ENCODE results near the gene YARS2.

Gene YARS2

DNA sequence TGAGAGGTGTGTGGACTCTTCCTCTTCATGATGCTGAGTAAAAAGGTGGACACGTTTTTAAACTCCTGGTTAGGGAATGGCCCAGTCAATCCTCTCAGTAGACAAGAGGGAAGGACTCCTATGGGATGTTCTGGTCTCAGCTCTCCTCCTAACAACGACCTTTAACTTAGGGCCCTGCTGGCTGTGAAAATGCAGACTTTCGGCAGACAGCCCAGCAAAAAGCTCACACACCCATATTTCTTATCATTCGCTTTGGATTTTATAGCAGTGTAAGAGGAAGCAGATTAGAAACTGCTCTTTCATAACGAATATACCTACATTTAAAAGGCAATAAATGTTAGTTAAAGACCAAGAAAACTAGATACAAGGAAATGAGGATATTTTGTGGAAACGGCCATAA lies 18.0 kb upstream of the YARS2 start:
- TF ChIP-seq, protein P1, sequence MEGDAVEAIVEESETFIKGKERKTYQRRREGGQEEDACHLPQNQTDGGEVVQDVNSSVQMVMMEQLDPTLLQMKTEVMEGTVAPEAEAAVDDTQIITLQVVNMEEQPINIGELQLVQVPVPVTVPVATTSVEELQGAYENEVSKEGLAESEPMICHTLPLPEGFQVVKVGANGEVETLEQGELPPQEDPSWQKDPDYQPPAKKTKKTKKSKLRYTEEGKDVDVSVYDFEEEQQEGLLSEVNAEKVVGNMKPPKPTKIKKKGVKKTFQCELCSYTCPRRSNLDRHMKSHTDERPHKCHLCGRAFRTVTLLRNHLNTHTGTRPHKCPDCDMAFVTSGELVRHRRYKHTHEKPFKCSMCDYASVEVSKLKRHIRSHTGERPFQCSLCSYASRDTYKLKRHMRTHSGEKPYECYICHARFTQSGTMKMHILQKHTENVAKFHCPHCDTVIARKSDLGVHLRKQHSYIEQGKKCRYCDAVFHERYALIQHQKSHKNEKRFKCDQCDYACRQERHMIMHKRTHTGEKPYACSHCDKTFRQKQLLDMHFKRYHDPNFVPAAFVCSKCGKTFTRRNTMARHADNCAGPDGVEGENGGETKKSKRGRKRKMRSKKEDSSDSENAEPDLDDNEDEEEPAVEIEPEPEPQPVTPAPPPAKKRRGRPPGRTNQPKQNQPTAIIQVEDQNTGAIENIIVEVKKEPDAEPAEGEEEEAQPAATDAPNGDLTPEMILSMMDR (IDR thresholded peaks at IDR 0.05; ENCODE audit: low read depth, low read length) = no peak
- no peak for DNase-seq (ENCODE audit: low read depth, low spot score)
- no peak overlapping the region for H3K4me3 ChIP-seq (ENCODE audit: low read depth, low read length)
- in situ Hi-C loops (cut with HindIII; ENCODE audit: low sequenced_read_pairs) = no loop called here

DNA sequence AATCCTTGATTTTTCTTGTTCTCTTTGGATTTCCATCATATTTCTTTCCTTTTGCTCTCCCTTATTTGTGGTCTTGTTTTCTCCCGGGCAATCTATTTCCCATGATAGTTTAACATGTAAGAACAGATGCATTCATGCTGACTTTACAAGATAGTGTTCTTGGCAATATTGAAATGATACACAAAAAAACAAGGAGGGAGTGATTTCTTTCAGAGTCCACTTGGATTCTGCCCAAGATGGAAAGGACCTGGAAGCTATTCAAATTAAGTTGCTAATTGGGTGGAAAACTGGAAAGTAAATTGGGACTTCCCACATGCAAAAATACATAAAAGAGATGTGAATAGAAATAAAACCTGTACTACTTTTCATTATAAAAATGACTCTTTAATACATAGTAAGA lies 14.4 kb upstream of the YARS2 start:
- in situ Hi-C loops (cut with HindIII; ENCODE audit: low sequenced_read_pairs) = no loop called here
- DNase-seq (ENCODE audit: low read depth, low spot score) = no peak
- TF ChIP-seq, protein P1 (IDR thresholded peaks at IDR 0.05; ENCODE audit: low read depth, low read length) = no peak
- H3K4me3 ChIP-seq (ENCODE audit: low read depth, low read length) = no peak overlapping the region

DNA sequence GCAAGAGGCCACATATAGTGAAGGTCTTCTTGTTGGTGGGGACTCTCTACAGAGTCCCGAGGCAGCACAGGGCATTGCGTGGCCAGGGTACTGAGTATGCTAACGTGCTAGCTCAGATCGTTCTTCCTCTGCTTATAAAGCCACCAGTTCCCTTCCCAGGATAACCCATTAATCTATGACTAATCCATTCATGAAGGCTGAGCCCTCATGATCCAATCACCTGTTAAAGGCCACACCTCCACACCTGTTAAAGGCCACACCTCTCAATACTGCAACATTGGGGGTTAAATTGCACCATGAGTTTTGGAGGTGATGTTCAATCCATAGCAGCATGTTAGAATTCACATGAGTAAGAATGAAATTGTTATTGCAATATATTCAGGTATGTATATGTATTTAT lies 12.8 kb upstream of the YARS2 start:
- TF ChIP-seq, protein P1 (IDR thresholded peaks at IDR 0.05; ENCODE audit: low read depth, low read length) = no peak
- no peak overlapping the region for H3K4me3 ChIP-seq (ENCODE audit: low read depth, low read length)
- DNase-seq (ENCODE audit: low read depth, low spot score) = no peak
- in situ Hi-C loops (cut with HindIII; ENCODE audit: low sequenced_read_pairs) = no loop called here

DNA sequence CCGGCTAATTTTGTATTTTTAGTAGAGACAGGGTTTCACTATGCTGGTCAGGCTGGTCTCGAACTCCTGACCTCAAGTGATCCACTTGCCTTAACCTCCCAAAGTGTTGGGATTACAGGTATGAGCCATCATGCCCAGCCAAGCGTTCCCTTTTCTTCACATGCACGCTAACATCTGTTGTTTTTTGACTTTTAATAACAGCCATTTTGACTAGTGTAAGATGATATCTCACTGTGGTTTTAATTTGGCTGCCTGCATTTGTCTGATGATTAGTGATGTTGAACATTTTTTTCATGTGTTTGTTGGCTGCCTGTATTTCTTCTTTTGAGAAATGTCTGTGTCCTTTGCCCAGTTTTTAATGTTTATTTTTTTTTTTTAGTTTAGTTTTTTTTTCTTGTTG lies 10.2 kb upstream of the YARS2 start:
- in situ Hi-C loops (cut with HindIII; ENCODE audit: low sequenced_read_pairs) = no loop called here
- H3K4me3 ChIP-seq (ENCODE audit: low read depth, low read length) = no peak overlapping the region
- TF ChIP-seq, protein P1 (IDR thresholded peaks at IDR 0.05; ENCODE audit: low read depth, low read length) = no peak
- no peak for DNase-seq (ENCODE audit: low read depth, low spot score)

DNA sequence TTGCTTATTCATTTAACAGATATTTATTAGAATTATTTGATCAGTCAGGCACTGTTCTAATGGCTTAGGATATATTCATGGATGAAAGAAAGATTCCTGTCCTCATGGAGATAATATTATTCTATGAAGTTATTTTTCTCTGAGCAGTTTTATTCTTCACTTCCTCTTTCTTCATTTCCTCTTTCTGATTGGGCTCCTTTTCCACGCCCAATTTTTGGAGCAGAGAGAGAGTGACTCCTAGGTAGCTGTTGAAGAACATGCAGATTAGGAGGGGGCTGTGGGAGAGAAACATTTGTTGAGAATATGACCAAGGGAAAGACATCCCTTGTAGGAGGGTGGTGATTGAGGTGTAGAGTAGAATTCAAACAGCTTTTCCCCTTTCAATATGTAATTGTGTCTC lies 6.0 kb upstream of the YARS2 start:
- in situ Hi-C loops (cut with HindIII; ENCODE audit: low sequenced_read_pairs) = no loop called here
- H3K4me3 ChIP-seq (ENCODE audit: low read depth, low read length) = no peak overlapping the region
- TF ChIP-seq, protein P1 (IDR thresholded peaks at IDR 0.05; ENCODE audit: low read depth, low read length) = no peak
- DNase-seq (ENCODE audit: low read depth, low spot score) = no peak

DNA sequence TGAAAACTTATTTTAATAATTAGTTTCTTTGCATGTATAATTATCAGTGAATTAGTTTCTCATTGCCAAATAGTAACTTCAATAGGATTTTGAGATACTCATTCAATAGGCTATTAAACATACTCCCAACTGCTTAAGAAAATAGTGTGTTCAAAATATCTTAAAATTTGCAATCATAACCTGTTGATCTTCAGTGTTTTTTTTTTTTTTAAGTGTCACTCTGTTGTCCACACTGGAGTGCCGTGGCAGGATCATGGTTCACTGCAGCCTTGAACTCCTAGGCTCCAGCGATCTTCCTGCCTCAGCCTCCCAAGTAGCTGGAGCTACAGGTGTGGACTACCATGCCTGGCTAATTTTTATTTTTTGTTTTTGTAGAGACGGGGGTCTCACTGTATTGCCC lies 1.5 kb upstream of the YARS2 start:
- DNase-seq (ENCODE audit: low read depth, low spot score) = no peak
- in situ Hi-C loops (cut with HindIII; ENCODE audit: low sequenced_read_pairs) = no loop called here
- no peak overlapping the region for H3K4me3 ChIP-seq (ENCODE audit: low read depth, low read length)
- TF ChIP-seq, protein P1 (IDR thresholded peaks at IDR 0.05; ENCODE audit: low read depth, low read length) = no peak

DNA sequence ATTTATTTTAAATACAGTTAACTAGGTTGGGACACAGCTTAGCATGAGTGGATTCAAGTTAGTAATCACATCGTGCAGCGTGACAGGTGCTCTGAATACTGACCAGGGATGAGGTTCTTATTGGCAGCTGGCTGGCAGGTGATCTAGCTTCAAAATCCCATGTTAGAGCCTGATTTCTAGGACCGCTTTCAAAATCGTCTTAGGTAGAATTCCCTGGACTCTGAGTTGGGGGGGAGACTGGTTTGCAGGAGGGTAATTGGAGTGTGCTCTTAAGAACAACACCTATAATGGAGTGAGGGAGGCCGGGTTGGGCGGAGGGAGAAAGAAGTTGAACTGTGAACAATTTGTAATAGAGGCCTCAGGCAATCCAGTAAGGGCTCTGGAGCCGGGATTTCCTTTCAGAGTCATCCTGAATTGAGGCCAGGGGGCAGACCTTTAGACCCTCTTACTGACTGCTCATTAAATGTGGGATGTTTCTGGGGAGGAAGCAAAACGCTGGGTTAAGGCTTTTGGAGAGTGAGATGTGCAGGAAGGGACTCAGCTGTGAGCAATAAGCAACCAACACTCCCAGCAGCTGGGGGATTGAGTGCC lies 874 bp upstream of the YARS2 start:
- in situ Hi-C loops (cut with HindIII; ENCODE audit: low sequenced_read_pairs) = no loop called here
- DNase-seq (ENCODE audit: low read depth, low spot score) = no peak

More for the DNA sequence above, 874 bp upstream of the YARS2 start:
- H3K4me3 ChIP-seq (ENCODE audit: low read depth, low read length) = no peak overlapping the region
- TF ChIP-seq, protein P1 (IDR thresholded peaks at IDR 0.05; ENCODE audit: low read depth, low read length) = no peak

All from astrocyte of the spinal cord (primary cell).